ENCODE measurements around the gene GPLD1.
"Not testable (repeated sequence)": the region's sequence is repeated elsewhere in the genome, so short reads cannot be mapped to it uniquely, and the experiment has no call there.

Gene GPLD1

DNA sequence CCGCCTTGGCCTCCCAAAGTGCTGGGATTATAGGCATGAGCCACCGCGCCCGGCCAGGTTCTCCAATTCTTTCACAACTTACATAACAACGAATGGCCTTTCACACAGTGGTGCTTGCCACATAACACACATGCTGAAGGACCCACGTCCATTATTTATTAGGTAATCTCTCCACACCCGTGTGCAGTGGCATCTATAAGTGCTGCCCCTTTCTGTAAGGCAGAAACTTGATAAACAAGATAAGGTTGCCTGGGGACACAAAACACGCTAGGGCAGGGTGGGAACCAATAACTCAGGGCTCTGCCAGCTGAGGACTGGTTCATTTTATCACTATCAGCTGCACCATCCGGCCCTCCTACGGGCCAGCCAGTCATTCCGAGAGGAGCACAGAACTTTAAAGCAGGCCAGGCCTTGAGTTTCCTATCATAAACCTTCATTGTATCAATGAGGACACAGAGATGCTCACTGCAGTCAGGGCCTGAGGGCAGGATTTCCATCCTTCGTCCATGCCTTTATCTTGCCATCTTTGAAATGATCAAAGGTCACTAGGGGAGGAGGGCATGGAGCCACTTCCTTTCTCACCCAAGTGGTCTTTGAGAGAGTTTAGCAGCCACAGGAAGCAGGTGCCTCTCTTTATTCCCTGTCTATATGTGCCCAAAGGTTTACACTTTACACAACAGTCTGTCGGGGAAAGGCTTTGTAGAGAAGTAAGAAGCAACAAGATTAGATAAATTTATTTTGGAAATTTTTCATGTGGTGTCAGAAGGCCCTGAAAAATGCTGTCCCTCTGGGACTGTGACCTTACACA is 37.6 kb downstream of the GPLD1 start:
- DNase-seq: no peak

DNA sequence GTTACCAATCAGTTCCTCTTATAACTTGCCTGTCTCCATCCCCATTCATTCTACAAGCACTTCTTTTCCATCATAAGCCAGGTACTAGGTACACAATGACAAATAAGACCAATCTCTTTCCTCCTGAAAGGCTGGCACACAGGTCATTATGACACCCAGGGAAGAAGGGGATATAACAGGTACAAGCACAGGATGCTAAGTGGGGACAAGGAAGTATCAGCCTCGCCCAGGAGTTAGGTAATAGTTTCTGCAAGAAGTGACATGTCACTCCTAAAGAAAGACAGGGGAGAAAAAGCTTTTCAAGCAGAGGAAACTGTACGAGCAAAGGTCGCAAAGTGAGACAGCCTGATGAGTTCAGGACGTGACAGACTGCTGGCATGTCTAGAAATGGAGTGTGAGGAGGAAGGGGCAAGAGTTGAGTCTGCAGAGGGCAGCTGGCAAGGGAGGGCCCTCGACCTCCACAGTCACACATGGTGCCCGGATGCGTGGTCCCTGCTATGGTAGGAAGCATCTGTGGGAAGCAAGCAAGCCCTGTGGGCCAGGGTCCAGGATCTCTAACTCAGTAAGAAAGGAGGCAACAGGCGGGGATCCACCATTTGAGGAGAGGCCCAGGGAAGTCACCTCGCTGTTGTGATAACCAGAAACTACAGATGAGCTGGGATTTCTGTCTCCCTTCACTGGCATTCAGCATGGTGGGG is 40.4 kb downstream of the GPLD1 start:
- DNase-seq: no peak

DNA sequence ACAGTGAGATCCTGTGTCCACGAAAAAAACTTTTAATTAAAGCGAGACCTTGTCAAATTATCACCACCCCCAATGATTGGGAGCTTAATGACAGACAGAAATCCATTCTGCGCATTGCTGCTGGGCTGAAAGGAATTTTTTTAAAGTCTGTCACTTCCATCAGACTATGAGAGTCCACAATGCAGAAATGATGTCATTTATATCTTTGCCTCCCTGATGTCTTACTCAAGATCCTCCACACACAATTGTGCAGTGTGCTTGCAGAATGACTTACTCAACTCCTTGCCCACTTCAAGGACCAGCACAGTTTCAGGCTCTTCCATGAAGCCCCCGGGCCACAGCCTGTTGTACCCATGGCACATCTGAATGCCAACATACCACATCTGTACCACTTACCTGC is 41.0 kb downstream of the GPLD1 start:
- no peak for DNase-seq

DNA sequence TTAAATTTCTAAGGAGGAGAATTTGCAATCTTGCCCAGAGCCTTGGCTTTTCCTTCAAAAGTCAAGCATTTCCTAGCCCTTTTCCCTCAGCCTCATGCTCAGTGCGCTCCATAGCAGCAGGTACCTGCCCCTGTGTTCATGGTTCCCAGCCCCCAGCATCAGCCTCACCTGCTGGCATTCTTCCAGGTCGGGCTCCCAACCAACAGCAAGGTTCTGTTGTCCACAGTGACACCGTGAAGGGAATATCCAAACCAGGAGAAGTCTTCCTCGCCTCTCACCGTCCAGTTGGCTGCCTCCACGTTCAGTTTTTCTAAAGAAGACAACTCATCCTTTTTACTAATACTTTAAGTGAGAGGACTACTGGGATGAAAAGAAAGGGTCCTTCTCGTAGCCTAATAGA is 42.7 kb downstream of the GPLD1 start:
- DNase-seq: no peak

DNA sequence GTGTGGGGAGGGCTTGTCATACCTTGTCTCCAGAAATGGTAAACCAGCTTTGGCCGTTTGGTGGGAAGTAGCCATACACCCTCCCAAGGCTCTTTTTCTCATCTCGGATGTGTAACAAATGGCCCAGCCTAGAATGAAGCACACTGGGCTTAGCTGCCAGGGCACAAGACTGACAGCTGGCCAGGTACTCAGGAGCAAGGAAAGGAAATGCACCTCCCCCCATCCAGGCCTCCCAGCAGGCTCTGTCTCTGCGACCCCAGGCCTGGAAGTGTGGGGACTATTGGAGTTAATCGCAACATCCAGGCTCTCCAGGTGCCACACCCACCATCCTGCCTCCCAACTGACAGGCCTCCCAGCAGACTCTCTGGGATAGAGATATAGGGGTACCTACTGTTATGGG is 43.7 kb downstream of the GPLD1 start:
- DNase-seq: no peak

DNA sequence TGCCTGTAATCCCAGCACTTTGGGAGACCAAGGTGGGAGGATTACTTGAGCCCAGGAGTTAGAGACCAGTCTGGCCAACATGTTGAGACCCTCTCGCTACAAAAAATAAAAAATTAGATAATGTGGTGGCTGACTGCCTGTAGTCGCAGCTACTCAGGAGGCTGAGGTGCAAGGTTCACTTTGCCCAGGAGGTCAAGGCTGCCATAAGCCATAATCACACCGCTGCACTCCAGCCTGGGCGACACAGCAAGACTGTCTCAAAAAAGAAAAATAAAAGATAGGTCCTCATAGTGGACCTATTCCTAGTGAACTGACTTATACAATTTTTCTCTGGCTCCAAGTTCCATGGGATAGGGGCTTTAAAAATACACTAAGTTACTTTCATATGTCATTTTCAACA is 44.8 kb downstream of the GPLD1 start:
- no peak for DNase-seq

DNA sequence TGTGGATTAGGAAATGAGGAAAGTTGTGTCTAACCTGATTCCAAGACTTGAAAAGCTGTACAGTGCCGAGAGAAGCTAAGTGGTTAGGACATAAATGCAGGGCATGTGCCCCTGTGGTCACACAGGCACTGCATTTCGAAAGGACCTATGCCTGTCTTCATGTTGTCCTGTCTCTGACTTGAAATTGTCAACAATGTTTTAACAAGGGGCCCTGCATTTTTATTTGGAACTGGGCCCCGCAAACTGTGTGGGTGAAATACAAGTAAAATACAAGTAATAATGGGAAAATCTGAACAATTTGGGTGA is 47.8 kb downstream of the GPLD1 start:
- DNase-seq: no peak

DNA sequence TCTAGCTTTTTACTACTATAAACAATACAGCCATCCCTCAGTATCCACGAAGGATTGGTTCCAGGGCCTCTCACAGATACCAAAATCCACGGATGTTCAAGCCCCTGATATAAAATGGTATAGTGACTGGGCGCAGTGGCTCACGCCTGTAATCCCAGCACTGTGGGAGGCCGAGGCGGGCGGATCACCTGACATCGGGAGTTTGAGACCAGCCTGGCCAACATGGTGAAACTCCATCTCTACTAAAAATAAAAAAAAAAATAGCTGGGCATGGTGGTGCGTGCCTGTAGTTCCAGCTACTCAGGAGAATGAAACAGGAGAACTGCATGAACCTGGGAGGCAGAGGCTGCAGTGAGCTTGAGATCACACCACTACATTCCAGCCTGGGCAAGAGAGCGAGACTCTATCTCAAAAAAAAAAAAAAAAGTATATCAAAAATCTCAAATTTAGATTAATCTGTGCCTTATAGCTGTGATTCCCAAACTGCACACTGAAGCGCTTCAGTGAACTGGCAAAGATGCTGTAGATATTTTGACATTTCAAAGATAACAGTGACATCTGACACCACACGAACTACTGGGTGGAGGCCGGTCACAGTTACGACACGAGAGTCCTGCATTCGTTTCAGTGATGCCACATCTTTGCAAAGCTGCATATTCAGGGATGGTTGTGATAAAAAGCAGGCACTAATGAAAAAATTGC is 48.3 kb downstream of the GPLD1 start:
- no peak for DNase-seq

DNA sequence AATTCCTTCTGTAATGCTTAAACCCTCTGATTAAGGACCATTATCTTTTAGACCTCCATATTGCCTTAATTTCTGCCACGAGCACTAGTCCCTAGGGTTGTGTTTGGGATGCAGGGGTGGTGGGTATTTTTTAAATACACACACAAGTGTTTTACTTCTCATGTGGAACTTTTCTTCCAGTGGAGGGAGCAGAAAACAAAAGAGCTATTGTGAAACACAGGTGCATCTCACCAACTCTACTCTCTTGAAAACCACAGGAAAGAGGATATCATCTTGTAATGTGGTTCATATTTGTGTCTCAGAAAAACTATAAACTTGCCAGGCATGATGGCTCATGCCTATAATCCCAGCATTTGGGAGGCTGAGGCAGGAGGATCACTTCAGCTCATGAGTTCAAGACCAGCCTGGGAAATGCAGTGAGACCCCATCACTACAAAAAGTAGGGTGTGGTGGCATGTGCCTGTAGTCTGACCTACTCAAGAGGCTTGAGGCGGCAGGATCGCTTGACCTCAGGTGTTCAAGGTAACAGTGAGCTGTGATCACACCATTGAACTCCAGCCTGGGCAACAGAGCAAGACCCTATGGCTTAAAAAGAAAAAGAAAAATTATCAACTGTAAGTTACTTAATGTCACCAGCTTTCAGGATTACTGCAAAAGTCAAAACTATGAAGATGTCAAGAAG is 49.4 kb downstream of the GPLD1 start:
- DNase-seq: no peak

DNA sequence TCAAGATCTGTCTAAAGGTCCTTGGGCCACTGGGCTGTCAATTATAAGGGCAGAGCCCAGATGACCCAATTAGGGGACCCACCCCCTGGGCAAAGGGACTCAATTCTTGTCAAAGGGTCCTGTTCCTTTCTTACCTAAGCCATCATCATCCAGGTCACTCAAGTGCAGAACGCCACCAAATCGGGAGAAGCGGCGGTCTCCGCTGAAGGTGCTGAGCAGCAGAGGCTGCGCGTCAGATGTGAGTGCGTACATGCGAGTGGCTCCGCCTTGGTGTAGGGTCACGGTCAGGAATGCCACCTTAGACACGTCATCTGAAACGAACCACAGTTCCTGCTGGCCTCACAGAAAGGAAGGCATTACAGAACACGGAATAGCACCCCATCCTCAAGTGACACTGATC is 52.4 kb downstream of the GPLD1 start:
- no peak for DNase-seq

DNA sequence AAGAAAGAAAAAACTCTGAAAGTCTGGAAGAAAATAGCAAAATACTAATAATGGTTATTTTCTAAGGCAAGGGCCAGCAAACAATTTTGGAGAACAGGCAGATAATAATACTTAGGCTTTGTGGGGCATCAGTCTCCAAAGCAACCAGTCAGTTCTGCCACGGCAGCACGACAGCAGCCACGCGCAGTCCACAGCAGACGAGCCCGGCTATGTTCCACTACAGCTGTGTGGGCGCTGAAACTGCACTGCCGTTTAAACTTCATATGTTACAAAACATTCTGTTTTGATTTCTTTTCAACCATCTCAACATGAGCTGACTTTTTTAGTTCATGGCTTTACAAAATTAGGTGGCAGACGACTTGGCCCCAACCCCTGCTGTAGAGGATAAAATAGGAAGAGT is 56.8 kb downstream of the GPLD1 start:
- DNase-seq: no peak

DNA sequence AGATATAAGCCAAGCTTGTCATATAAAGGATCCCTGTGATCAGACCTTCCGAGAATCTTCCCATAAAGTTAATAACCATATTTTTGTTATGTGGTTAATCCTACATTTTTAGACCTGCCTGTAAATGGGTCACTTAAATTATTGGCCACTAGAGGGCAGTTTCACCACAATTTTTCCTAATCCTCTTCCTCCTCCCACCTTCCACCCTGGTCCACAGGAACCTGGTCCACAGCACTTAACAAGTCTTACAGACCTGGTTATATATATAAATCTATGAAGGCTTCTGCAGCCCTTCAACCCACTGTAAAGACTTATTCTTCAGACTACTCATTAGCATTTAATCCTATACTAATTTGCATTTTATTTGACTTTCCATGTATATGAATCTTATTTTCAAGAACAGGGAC is 58.3 kb downstream of the GPLD1 start:
- DNase-seq: peak; percentile 62

DNA sequence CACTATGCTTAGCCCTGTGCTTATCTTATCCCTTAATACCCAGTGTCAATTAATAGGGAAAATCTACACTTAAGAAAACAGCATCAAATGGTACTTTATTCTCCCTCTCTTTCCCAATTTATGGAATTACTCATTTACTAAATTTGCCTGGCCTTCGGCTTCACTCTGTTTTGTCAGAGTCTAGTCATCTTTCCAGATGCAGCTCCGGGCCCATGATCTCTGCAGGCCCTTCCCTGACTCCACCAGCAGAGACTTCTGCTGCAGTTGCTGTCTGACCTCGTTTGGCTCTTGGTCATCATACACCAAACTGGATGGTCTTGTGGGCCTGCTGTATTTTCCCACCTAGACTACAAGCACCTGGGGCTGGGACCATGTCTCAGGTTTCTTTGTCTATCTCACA is 59.3 kb downstream of the GPLD1 start:
- no peak for DNase-seq

DNA sequence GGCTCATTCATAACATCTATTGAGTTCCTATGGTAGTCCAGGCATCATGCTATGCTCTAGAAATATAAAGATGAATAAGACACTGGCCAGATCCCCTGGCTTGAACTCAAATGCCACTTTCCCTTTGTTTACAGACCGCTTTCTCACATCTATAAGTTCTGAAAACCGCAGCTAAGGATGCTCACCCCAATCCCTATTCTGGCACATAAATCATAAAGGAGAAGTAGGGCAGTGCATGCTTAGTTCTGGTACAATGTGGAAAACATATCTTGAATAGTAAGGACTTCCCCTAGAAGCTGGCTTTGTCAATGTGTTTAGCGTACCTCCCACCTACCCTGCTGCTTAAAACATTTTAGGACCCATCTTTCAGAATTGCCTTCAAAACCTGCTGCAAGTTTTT is 60.2 kb downstream of the GPLD1 start:
- no peak for DNase-seq

DNA sequence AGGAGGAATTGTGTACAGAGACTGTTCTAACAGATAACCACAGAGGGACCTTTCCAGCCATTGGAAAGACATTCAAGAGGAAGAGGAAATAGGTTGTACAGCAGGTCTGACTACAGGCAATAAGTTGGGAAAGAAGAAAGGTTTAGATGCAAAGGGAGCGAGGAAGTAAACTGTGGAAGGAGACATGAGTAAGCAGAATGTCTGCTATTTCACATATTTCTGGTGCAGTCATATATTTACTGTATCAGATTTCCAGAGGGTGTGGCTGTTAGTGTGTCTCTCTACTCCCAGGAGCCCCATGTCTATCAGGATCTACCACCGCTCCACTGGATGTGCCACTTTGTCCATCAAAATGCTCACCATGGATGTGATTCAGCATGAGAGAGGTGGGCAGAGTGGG is 60.8 kb downstream of the GPLD1 start:
- DNase-seq: no peak

DNA sequence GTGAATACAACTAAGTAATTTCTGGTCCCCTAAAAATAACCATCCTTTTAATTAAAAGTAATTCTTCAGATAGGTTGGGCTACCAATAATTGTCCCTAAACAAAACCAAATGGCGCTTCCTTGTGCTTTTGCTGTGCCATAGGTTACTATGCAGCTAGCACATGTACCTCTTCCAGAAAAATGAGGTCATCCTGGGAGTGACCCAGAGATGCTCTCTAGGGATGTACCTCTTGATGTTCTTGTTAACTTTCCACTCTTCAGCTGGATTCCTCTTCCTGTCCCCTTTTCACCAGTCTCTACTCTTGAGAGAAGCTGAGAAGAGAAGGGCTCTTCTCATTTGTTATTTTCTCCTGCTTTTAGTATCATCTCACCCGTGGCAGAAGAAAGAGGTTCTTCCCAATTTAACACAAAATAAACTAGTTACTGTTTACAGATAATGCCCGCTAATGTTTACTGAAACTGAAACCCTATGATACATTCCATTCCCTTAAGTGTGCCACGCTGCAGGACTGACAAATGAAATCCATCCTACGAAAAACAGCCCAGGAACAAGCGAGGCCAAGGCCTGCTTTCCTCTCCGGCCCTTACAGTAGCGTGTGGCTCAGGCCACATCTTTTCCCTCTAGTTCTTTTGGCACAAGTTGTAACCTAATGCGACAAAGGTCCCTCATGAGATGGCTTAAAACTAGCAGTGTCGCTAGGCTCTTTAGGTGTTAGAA is 62.5 kb downstream of the GPLD1 start:
- no peak for DNase-seq

DNA sequence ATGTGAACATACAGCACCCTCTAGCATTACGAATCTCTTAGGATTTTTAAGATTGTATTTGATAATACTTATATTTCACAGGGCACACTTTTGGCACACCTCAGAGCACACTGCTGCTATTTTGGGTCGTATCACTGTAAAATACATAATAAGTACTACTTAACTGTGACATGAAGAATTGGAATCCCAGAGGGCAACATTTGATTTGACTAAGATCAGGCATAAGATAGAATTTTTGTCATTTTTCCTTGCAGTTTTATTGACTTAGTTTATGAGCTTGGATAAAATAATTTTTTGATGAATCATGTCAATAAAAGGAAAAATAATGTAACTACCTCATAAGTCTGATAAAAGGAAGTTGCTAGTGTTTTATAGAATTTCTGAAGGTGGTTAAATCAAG is 64.3 kb downstream of the GPLD1 start:
- no peak for DNase-seq

DNA sequence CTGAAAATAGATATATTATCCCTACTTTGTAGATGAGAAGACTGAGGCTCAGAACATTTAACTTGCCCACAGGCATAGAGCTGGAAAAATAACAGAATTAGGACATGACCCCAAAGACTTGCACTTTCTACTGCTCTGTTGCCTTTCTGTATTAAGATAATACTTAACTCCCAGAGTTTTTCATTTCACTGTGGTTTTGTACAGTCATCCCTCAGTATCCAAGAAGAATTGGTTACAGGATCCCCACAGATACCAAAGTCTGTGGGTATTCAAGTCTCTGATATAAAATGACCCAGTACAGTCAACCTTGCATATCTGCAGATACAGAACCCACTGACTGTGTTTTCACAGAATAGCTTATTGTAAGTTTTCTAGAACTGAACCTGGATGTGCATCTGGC is 69.9 kb downstream of the GPLD1 start:
- no peak for DNase-seq

DNA sequence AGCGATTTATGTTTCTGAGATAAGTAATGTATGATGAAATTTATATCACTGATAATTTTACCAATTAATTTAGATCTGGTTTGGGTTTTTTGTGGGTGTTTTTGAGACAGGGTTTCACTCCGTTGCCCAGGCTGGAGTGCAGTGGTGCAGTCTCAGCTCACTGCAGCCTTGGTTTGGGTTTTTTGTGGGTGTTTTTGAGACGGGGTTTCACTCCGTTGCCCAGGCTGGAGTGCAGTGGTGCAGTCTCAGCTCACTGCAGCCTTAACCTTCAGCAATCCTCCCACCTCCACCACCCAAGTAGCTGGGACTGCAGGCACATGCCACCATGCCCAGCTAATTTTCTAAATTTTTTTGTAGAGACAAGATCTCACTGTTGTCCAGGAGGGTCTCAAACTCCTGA is 73.6 kb downstream of the GPLD1 start:
- no peak for DNase-seq

DNA sequence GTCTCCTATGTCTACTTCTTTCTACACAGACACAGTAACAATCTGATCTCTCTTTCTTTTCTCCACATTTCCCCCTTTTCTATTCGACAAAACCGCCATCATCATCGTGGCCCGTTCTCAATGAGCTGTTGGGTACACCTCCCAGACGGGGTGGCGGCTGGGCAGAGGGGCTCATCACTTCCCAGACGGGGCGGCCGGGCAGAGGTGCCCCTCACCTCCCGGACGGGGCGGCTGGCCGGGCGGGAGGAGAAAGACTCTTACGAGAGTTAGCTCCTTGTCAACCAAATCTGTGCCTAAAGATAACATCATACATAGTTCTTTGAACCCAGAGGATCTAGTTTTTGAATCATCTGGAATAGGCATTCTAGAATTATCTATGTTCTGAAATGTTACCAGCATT is 74.8 kb downstream of the GPLD1 start:
- not testable (repeated sequence) for DNase-seq

DNA sequence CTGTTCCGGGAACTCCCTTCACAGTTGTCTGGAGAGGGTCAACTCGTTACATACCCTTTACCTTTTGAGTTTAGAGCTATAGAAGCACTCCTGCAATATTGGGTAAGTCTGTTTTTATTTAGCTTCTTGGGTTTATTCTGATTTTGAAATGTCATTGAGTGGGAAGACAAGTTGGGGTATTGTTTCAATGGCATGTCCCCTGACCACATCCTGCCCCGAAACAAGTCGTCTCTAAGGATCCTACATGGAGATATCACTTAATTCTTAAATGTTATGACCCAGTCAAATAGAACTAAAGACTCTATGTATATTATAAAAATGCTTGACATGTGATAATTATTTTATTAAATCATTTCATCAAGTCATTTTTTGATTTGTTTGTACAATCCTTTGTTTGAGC is 77.1 kb downstream of the GPLD1 start:
- no peak for DNase-seq

DNA sequence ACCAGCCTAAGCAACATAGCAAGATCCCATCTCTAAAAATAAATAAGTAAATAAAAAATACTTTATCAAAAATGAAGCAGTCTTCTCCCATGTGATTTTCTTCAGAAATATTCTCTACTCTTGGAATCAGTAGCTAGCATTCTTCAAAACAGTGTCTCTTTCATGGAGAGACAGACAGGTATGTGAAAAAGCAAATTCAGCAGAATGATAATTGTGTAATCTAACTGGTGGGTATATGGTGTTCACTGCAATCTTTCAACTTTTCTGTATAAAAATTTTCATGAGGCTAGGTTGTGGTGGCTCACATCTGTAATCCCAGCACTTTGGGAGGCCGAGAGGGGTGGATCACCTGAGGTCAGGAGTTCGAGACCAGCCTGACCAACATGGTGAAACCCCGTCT is 78.8 kb downstream of the GPLD1 start:
- DNase-seq: no peak

Data from NCI-H510A treated with DMSO at 0.1 percent for 48 hours (cell line).